ENCODE data around the gene FPR3. TPM values are rescaled to one million over a fixed set of nuclear protein-coding genes. Genes with fewer than 3 reads are reported as not detected.

Gene FPR3
- total RNA-seq, 4 donors from 2014 or later: 3.4 to 4.8 TPM; not detected in 2

DNA sequence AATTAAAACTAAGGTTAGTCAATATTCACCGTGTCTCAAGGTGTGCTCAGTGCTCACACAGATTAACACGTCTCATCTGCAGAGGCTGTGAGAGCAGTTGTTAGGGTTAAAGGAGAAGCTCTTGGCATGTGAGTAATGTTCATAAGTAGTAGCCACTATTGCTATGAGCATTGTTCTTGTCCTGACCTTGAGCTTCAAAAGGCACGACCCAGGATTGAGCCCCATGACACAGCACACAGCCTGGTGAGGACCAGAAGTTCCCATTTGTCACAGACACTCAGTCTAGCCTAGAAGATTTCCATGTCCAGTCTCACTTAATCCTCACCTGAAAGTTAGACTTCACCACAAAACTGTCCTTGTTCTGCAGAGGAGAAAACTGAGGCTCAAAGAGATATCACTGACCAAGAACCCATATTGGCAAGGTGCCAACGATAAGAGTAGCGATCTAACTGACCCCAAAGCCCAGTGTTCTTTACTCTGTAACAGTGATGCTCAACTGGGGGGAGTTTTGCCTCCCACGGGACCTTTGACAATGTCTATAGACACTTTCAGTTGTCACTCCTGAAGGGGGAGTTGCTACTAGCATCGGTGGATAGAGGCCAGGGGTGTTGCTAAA is 26.0 kb downstream of the FPR3 start:
- Histone ChIP-seq H3K27me3 (no peaks in the 10 kb centered on the region), H3K4me3 (no peak overlapping the region), H3K4me1 (no peaks in the 10 kb centered on the region), H3K27ac (no peak overlapping the region), H3K9me3 (no peaks in the 10 kb centered on the region), H3K36me3 (no peaks in the 10 kb centered on the region)
- DNase-seq: no peak
- intact Hi-C loops (cut with DNase I; ENCODE audit: low total_unique reads): no loop called here
- in situ Hi-C loops (cut with MboI; ENCODE audit: low pct_ligation_motif_present in 1 of 4, low pct_unique_long_range_greater_than_20kb in 1 of 4, low sequenced_read_pairs in 3 of 4): no loop called here
- TF ChIP-seq CTCF (IDR thresholded peaks at IDR 0.05): no peak
- TF ChIP-seq EP300 (IDR thresholded peaks at IDR 0.05; ENCODE audit: low read depth): no peak
- TF ChIP-seq POLR2A (IDR thresholded peaks at IDR 0.05): no peak
- no peak for TF ChIP-seq POLR2AphosphoS5 (IDR thresholded peaks at IDR 0.05)
- WGBS, 2 donors (ENCODE audit: low coverage in 1 of 2): 62 to 70% methylated on average over 2 to 7 of the region's 7 CpGs

DNA sequence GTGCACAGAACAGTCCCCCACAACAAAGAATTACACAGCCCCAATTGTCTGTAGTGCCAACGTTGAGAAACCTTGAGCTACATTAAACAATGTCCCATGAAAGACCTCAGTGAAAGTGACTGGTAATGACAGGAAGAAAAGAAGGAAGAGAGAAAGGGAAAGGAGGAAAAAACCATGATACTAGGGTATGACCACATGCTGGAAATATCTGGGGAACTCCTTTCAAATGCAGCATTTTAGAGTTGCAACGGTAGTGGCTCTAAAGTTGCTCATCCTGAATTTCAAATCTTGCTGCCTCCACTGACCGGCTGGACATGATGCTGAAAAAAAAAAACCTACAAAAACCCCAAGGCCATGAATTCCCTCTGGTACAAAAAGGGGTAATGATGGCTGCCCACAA is 26.5 kb downstream of the FPR3 start:
- H3K4me1 ChIP-seq: no peaks in the 10 kb centered on the region
- TF ChIP-seq POLR2AphosphoS5 (IDR thresholded peaks at IDR 0.05): no peak
- no peak for TF ChIP-seq POLR2A (IDR thresholded peaks at IDR 0.05)
- TF ChIP-seq EP300 (IDR thresholded peaks at IDR 0.05; ENCODE audit: low read depth): no peak
- no peak for TF ChIP-seq CTCF (IDR thresholded peaks at IDR 0.05)

GRCh38 chr19:51821921-51822320 is 27.0 kb downstream of the FPR3 start:
- no peak for DNase-seq
- Histone ChIP-seq H3K27ac (no peak overlapping the region), H3K27me3 (no peaks in the 10 kb centered on the region), H3K9me3 (peaks cover 0 to 8% of the 10 kb centered on the region in 2 donors), H3K4me1 (no peaks in the 10 kb centered on the region), H3K36me3 (no peaks in the 10 kb centered on the region), H3K4me3 (no peak overlapping the region)
- intact Hi-C loops (cut with DNase I; ENCODE audit: low total_unique reads) (no loop called here), in situ Hi-C loops (cut with MboI; ENCODE audit: low pct_ligation_motif_present in 1 of 4, low pct_unique_long_range_greater_than_20kb in 1 of 4, low sequenced_read_pairs in 3 of 4) (no loop called here)
- TF ChIP-seq EP300 (IDR thresholded peaks at IDR 0.05; ENCODE audit: low read depth): no peak

More for the DNA sequence above, 26.5 kb downstream of the FPR3 start:
- in situ Hi-C loops (cut with MboI; ENCODE audit: low pct_ligation_motif_present in 1 of 4, low pct_unique_long_range_greater_than_20kb in 1 of 4, low sequenced_read_pairs in 3 of 4): no loop called here
- 65 to 74% methylated on average over 3 of the region's 3 CpGs for WGBS, 2 donors (ENCODE audit: low coverage in 1 of 2)
- Histone ChIP-seq H3K36me3 (no peaks in the 10 kb centered on the region), H3K4me3 (no peak overlapping the region), H3K27ac (no peak overlapping the region), H3K9me3 (peaks cover 0 to 4% of the 10 kb centered on the region in 2 donors), H3K27me3 (no peaks in the 10 kb centered on the region)
- no peak for DNase-seq
- intact Hi-C loops (cut with DNase I; ENCODE audit: low total_unique reads): no loop called here

DNA sequence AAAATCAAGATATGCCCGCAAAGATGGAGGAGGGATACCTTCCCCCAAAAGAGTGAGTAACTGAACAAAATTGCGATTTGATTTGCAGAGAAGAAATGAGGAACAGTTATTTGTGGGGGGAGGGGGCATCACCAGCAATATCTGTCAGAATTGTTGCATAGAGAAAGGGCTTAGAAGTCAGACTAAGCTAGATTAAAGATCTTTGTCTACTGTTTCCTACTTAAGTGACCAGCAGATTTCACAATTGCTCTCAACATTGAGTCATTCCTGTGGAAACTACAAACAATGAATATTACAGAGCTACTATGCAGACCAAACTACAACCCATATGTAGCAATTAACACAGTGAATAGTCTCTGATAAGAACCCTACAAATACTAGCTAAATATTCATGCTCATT is 27.4 kb downstream of the FPR3 start:
- Histone ChIP-seq H3K27me3 (no peaks in the 10 kb centered on the region), H3K36me3 (no peaks in the 10 kb centered on the region), H3K27ac (no peak overlapping the region), H3K4me3 (no peak overlapping the region), H3K4me1 (no peaks in the 10 kb centered on the region), H3K9me3 (peaks cover 0 to 8% of the 10 kb centered on the region in 2 donors)
- no peak for TF ChIP-seq EP300 (IDR thresholded peaks at IDR 0.05; ENCODE audit: low read depth)
- TF ChIP-seq CTCF (IDR thresholded peaks at IDR 0.05): no peak
- TF ChIP-seq POLR2A (IDR thresholded peaks at IDR 0.05): no peak
- TF ChIP-seq POLR2AphosphoS5 (IDR thresholded peaks at IDR 0.05): no peak
- 71 to 78% methylated on average over 2 of the region's 2 CpGs for WGBS, 2 donors (ENCODE audit: low coverage in 1 of 2)
- intact Hi-C loops (cut with DNase I; ENCODE audit: low total_unique reads): no loop called here
- DNase-seq: no peak
- in situ Hi-C loops (cut with MboI; ENCODE audit: low pct_ligation_motif_present in 1 of 4, low pct_unique_long_range_greater_than_20kb in 1 of 4, low sequenced_read_pairs in 3 of 4): no loop called here

DNA sequence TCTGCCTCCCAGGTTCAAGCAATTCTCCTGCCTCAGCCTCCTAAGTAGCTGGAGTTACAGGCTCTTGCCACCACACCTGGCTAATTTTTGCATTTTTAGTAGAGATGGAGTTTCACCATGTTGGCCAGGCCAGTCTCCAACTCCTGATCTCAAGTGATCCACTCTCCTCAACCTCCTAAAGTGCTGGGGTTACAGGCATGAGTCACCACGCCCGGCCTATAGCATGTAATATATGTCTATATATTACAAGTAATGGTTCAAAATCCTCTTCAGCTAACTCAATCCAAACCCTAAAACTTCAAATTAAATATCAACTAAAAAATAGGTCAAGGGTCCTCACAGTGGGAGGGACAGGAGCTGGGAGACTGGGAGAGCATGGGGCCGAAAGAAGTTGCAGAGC is 28.0 kb downstream of the FPR3 start:
- H3K4me3 ChIP-seq: no peak overlapping the region
- in situ Hi-C loops (cut with MboI; ENCODE audit: low pct_ligation_motif_present in 1 of 4, low pct_unique_long_range_greater_than_20kb in 1 of 4, low sequenced_read_pairs in 3 of 4): no loop called here
- no peaks in the 10 kb centered on the region for H3K4me1 ChIP-seq
- H3K9me3 ChIP-seq: peaks cover 0 to 8% of the 10 kb centered on the region in 2 donors
- H3K27ac ChIP-seq: peak overlapping the region in 1 of 4 donors; percentile 7
- DNase-seq: no peak
- intact Hi-C loops (cut with DNase I; ENCODE audit: low total_unique reads): no loop called here
- TF ChIP-seq EP300 (IDR thresholded peaks at IDR 0.05; ENCODE audit: low read depth) (no peak), POLR2AphosphoS5 (IDR thresholded peaks at IDR 0.05) (no peak), POLR2A (IDR thresholded peaks at IDR 0.05) (no peak), CTCF (IDR thresholded peaks at IDR 0.05) (no peak)
- WGBS, 2 donors (ENCODE audit: low coverage in 1 of 2): 97% methylated on average over 3 of the region's 3 CpGs; no CpG with 5 or more reads in 1 of the 2 donors
- H3K36me3 ChIP-seq: no peaks in the 10 kb centered on the region
- H3K27me3 ChIP-seq: no peaks in the 10 kb centered on the region

Measured in transverse colon (tissue), 4 donors.